Sigmoid colon (tissue), 7 donors: Measurements from ENCODE around the gene LAMTOR2. TPM values are rescaled to one million over a fixed set of nuclear protein-coding genes. Genes with fewer than 3 reads are reported as not detected.

Experiments
- DNase-seq: peaks from one replicate; pipeline ENCODE4 v3.0.0-alpha.2; 2019
- H3K27ac ChIP-seq, 4 donors: fragments of 200-600 bp; sonication (generic); one replicate each; pipeline ENCODE4 v1.5.1; 2016 to 2019; ENCODE audit warnings: mild to moderate bottlenecking in 1 of 4
- H3K27me3 ChIP-seq, 3 donors: fragments of 200-600 bp; sonication (generic); one replicate each; pipeline ENCODE4 v1.5.1; 2019; ENCODE audit warnings: mild to moderate bottlenecking in 1 of 3
- H3K36me3 ChIP-seq, 4 donors: fragments of 200-600 bp; sonication (generic); one replicate each; pipeline ENCODE4 v1.5.1; 2016 to 2019
- H3K4me1 ChIP-seq, 4 donors: fragments of 200-600 bp; sonication (generic); one replicate each; pipeline ENCODE4 v1.5.1; 2017 to 2019
- H3K4me3 ChIP-seq, 4 donors: fragments of 200-600 bp; sonication (generic); one replicate each; pipeline ENCODE4 v1.5.1; 2017 to 2019; ENCODE audit warnings: mild to moderate bottlenecking in 2 of 4, moderate library complexity in 1 of 4
- H3K9me3 ChIP-seq, 4 donors: fragments of 200-600 bp in 3 of 4; sonication (generic) in 3 of 4; one replicate each; pipeline versions ENCODE4 v1.5.1 to v1.6.1; 2013 to 2019
- EP300 ChIP-seq, 4 donors: sonication (generic); formaldehyde crosslinking; IDR thresholded peaks; one replicate each; pipeline ENCODE4 v1.6.1; 2017; ENCODE audit warnings: antibody characterized with exemption in 4 of 4
- POLR2A ChIP-seq, 2 donors: fragments of 450-650 bp; IDR thresholded peaks; one replicate each; pipeline ENCODE4 v1.6.1; 2016; ENCODE audit warnings: antibody characterized with exemption in 2 of 2, mild to moderate bottlenecking in 2 of 2, moderate library complexity in 2 of 2
- POLR2AphosphoS5 ChIP-seq, 4 donors: sonication (generic); formaldehyde crosslinking; IDR thresholded peaks; one replicate each; pipeline ENCODE4 v1.6.1; 2017; ENCODE audit warnings: antibody characterized with exemption in 4 of 4
- WGBS, 2 donors: extraction: QIAGEN DNeasy Blood & Tissue Kit; methylation state at CpG; one replicate each; pipeline ENCODE4 v1.1.7; 2013; 5-methylcytosine and 5-hydroxymethylcytosine counted together
- intact Hi-C: fragments of 100-400 bp; cut with DNase I; formaldehyde crosslinking; loops from one replicate; pipeline ENCODE4 v1.15.1; 2023
- polyA plus RNA-seq, 3 donors: library from polyadenylated mRNA; stranded (reverse); fragments of 200-250 nt; gene quantifications; one replicate each; pipeline ENCODE4 v1.2.3, GENCODE V29; 2013
- total RNA-seq, 4 donors: library from RNA; depleted of rRNA; stranded (reverse); fragments of >200 nt; gene quantifications; one replicate each; pipeline ENCODE4 v1.1.0, GENCODE V29; 2016
- TF ChIP-seq, protein P1 (sequence below), 4 experiments: fragments of 450-650 bp in 3 of 4; fragments of 200-600 bp in 1 of 4; IDR thresholded peaks; one replicate each; pipeline ENCODE4 v1.5.1; 2016 to 2019; ENCODE audit warnings: antibody characterized with exemption in 4 of 4, mild to moderate bottlenecking in 3 of 4, moderate library complexity in 2 of 4
- donor health status: healthy with polysubstance abuse.
- donor health status: Bipolar disorder and iron deficiency.
- donor health status: healthy.

LAMTOR2 gene
- total and polyA plus RNA-seq, 7 donors, result 55.4 to 245 (median 86.4) TPM

DNA sequence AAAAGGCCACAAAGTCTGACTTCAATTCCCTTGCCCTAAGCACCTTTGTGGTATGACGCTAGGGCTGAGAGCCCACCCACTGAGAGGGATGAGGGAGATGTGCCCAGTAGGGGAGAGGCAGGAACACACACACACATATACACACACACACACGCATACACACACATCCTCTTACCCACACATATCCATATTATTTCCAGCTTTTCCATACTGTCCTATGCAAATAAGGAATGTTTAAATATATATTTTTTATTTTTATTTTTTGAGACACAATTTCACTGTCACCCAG lies 9.4 kb downstream of the LAMTOR2 start:
- 53 to 85% methylated on average over 2 of the region's 2 CpGs for WGBS, 2 donors
- Histone ChIP-seq H3K27me3 (no peaks in the 10 kb centered on the region), H3K27ac (no peak overlapping the region), H3K4me3 (no peak overlapping the region), H3K4me1 (no peaks in the 10 kb centered on the region), H3K9me3 (no peaks in the 10 kb centered on the region), H3K36me3 (no peaks in the 10 kb centered on the region)
- TF ChIP-seq, protein P1, sequence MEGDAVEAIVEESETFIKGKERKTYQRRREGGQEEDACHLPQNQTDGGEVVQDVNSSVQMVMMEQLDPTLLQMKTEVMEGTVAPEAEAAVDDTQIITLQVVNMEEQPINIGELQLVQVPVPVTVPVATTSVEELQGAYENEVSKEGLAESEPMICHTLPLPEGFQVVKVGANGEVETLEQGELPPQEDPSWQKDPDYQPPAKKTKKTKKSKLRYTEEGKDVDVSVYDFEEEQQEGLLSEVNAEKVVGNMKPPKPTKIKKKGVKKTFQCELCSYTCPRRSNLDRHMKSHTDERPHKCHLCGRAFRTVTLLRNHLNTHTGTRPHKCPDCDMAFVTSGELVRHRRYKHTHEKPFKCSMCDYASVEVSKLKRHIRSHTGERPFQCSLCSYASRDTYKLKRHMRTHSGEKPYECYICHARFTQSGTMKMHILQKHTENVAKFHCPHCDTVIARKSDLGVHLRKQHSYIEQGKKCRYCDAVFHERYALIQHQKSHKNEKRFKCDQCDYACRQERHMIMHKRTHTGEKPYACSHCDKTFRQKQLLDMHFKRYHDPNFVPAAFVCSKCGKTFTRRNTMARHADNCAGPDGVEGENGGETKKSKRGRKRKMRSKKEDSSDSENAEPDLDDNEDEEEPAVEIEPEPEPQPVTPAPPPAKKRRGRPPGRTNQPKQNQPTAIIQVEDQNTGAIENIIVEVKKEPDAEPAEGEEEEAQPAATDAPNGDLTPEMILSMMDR (IDR thresholded peaks at IDR 0.05), result no peak
- intact Hi-C loops, result no loop called here
- no peak for DNase-seq

- no peak for TF ChIP-seq POLR2A (IDR thresholded peaks at IDR 0.05)
- TF ChIP-seq, protein P1 (IDR thresholded peaks at IDR 0.05), result no peak
- TF ChIP-seq EP300 (IDR thresholded peaks at IDR 0.05), result no peak
- Histone ChIP-seq H3K4me1 (no peaks in the 10 kb centered on the region), H3K36me3 (no peaks in the 10 kb centered on the region), H3K27me3 (no peaks in the 10 kb centered on the region), H3K4me3 (no peak overlapping the region), H3K27ac (no peak overlapping the region), H3K9me3 (no peaks in the 10 kb centered on the region)
- intact Hi-C loops, result no loop called here
- no peak for DNase-seq
- WGBS, 2 donors, result 87 to 97% methylated on average over 2 of the region's 2 CpGs
Observed at GRCh38 chr1:156064615-156065014, 10.0 kb downstream of the LAMTOR2 start.

DNA sequence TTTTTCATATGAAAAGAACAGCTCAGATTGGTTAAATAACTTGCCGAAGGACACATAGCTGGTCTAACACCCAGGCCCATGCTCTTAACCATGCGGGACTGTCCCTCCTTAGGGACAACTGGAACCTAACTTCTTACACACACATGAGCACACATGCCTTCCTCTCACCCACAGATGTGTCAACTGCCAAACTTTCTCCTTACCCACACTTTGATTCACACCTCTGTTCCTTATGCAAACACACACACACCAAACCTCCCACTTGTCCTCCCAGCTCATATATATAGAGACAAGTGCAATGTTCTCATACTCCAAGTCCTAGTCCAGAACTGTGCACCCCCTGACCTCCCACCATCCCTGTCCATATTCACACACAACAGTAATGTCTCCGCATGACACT lies 10.6 kb downstream of the LAMTOR2 start:
- Histone ChIP-seq H3K27ac (no peak overlapping the region), H3K27me3 (no peaks in the 10 kb centered on the region), H3K9me3 (no peaks in the 10 kb centered on the region), H3K4me3 (no peak overlapping the region), H3K36me3 (no peaks in the 10 kb centered on the region), H3K4me1 (no peaks in the 10 kb centered on the region)
- TF ChIP-seq, protein P1 (IDR thresholded peaks at IDR 0.05), result no peak
- TF ChIP-seq EP300 (IDR thresholded peaks at IDR 0.05) (no peak), POLR2AphosphoS5 (IDR thresholded peaks at IDR 0.05) (no peak), POLR2A (IDR thresholded peaks at IDR 0.05) (no peak)
- intact Hi-C loops, result no loop called here
- 86 to 88% methylated on average over 3 of the region's 3 CpGs for WGBS, 2 donors
- no peak for DNase-seq

DNA sequence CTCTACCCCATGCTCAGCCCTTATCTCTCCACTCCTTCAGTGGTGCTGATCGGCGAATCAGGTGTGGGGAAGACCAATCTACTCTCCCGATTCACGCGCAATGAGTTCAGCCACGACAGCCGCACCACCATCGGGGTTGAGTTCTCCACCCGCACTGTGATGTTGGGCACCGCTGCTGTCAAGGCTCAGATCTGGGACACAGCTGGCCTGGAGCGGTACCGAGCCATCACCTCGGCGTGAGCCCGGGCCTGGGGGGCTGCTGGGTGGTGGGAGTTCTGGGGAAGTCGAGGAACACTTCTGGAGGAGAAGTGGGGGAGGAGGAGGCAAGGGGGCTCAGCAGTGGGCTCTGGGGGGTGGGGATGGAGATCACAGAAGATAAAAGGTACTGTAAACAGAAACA lies 11.3 kb downstream of the LAMTOR2 start:
- no peaks in the 10 kb centered on the region for H3K9me3 ChIP-seq
- no peak for DNase-seq
- WGBS, 2 donors, result 76 to 87% methylated on average over 16 of the region's 16 CpGs
- TF ChIP-seq, protein P1 (IDR thresholded peaks at IDR 0.05), result no peak
- no peak for TF ChIP-seq EP300 (IDR thresholded peaks at IDR 0.05)
- no peak for TF ChIP-seq POLR2AphosphoS5 (IDR thresholded peaks at IDR 0.05)
- no peak for TF ChIP-seq POLR2A (IDR thresholded peaks at IDR 0.05)
- H3K4me1 ChIP-seq, result no peaks in the 10 kb centered on the region
- no peak overlapping the region for H3K4me3 ChIP-seq
- peaks cover 0 to 5% (median 0%) of the 10 kb centered on the region in 3 donors for H3K27me3 ChIP-seq
- no peak overlapping the region for H3K27ac ChIP-seq
- intact Hi-C loops, result no loop called here
- H3K36me3 ChIP-seq, result no peaks in the 10 kb centered on the region

- no peak overlapping the region for H3K4me3 ChIP-seq
- H3K27ac ChIP-seq, result no peak overlapping the region
- peaks cover 0 to 13% (median 0%) of the 10 kb centered on the region in 3 donors for H3K27me3 ChIP-seq
- H3K4me1 ChIP-seq, result no peaks in the 10 kb centered on the region
- WGBS, 2 donors, result 77 to 82% methylated on average over 2 of the region's 2 CpGs
- intact Hi-C loops, result no loop called here
- DNase-seq, result no peak
- no peaks in the 10 kb centered on the region for H3K36me3 ChIP-seq
- no peaks in the 10 kb centered on the region for H3K9me3 ChIP-seq
- TF ChIP-seq POLR2AphosphoS5 (IDR thresholded peaks at IDR 0.05) (no peak), POLR2A (IDR thresholded peaks at IDR 0.05) (no peak), EP300 (IDR thresholded peaks at IDR 0.05) (no peak)
- TF ChIP-seq, protein P1 (IDR thresholded peaks at IDR 0.05), result no peak
Observed at GRCh38 chr1:156067262-156067661, 12.7 kb downstream of the LAMTOR2 start.
